T1000 (cell line): ENCODE results near the gene SGSH.

ENCODE experiments used
- DNase-seq: peaks from one replicate; lab custom pipeline; 2025; ENCODE audit warnings: mixed read lengths; lab: John Stamatoyannopoulos, UW

Gene SGSH

DNA sequence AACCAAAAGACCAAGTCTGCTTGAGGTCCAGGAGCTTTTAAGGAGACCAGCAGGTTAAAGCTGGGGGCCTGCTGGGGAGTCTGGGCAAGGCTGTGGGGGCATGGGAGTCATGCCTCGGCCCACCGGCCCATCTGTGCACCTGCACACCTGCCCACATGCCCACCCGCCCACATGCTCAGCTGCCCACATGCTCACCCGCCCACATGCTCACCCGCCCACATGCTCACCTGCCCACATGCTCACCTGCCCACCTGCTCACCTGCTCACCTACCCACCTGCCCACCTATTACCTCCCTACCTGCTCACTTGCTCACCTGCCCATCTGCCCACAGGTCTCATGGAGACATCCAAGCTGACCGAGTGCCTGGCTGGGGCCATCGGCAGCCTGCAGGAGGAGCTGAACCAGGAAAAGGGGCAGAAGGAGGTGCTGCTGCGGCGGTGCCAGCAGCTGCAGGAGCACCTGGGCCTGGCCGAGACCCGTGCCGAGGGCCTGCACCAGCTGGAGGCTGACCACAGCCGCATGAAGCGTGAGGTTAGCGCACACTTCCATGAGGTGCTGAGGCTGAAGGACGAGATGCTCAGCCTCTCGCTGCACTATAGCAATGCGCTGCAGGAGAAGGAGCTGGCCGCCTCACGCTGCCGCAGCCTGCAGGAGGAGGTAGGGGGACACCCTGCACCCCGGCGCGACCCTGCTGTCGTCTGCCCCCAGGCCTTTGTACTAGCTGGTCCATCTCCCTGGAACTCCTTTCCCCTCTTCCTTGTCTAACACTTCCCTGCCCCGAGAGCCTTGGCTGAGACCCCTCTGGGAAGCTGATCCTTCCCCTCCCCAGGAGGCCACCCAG lies 36.3 kb downstream of the SGSH start:
- no peak for DNase-seq

DNA sequence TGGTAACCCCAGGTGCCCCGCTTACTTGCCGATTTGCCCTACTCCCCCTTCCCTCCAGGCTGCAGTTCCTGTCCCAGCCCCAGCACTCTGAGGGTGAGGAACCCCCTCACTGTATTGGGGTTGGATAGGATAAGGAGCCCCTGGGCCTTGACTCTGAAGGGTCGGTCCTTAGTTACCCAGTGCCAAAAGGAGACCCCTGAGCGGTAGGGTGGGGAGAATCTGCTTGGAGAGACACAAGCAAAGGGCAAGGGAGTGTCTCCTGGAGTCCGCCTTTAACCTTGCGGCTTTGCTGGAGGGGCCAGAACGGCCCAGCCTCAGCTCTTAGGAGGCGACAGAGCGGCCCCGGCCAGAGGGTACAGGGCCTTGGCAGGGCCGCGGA lies 37.3 kb downstream of the SGSH start:
- no peak for DNase-seq

DNA sequence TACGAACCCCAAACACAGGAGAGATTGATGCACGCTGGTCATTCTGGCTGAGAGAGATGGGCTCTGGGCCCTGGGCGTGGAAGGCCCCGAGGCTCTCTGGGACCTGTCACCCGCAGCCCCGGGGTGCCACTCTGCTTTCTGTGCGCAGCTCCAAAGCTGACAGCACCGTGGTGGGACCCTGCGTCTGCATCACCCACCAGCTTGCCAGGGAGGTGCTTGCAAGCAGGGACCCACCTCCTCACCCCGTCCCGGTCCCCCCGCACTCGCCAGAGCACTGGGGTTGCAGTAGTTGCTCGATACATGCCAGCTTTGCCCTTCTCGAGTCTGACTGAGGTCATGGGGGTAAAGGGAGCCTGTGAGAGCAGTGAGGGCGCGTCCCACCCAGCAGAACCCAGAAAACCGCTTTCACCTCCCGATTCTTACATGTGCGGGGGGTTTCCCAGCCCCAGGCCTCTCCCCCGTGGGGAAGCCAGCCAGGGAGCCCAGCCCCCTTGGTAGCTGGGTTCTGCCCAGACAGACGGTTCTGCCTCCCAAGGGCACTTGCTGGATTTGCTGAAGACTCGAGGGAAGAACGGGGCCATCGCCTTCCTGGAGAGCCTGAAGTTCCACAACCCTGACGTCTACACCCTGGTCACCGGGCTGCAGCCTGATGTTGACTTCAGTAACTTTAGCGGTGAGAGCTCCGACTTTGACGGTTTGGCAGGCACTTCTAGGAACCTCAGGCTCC lies 37.9 kb downstream of the SGSH start:
- DNase-seq = no peak

DNA sequence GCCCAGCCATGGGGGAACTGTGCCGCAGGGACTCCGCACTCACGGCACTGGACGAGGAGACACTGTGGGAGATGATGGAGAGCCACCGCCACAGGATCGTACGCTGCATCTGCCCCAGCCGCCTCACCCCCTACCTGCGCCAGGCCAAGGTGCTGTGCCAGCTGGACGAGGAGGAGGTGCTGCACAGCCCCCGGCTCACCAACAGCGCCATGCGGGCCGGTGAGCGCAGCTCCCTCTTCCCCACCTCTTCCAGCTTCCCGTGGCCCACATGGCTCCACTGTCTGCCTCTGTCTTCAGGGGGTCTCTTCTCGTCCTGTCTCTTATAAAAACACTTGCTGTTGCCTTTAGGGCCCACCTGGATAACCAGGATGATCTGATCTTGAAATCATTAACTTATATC lies 38.7 kb downstream of the SGSH start:
- no peak for DNase-seq

DNA sequence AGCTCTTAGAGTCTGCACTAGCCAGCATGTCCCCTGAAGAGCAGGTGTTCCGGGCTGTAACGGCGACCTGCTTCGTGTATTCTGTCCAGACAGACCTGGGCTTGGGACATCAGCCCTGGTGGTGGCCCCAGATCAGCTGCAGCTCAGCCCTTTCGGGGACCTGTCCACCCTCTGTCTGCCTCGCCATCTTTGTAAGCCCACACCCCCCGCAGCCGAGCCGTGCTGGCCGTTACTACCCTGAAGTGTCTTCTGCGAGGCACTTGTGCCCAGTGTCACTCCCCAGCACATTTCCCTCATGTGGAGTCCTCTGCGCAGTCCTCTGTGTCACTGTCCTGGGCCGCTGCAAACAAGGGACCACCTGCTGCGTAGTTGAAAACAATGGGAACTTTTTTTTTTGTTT lies 39.9 kb downstream of the SGSH start:
- DNase-seq = no peak

DNA sequence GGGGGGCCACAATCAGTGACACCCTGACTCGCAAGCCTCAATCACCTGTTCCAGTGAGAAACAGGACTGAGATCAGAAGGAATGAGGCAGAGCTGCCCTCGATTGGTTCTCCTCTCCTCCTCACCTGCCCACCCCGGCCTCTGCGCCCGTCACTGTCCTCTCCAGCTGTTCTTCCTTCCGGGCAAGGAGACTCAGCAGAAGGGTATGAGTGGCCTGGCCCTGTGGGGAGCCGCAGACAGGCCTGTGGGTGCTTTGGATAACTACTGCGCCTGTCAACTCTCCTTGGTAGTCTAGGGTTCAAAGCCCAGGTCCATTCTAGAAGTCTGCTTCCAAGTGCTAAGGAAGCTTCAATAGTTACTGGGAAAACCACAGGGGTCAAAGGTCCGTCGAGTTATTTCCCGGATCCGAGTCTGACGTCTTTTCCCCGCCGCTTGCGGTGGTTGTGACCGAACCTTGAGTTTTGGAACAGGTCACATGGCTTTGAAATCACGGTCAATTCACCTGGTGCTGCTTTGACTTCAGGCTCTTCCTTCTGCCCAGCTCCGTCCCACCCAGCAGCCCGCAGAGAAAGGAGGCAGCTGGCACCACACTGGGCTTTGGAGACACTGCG lies 42.0 kb downstream of the SGSH start:
- DNase-seq = no peak

DNA sequence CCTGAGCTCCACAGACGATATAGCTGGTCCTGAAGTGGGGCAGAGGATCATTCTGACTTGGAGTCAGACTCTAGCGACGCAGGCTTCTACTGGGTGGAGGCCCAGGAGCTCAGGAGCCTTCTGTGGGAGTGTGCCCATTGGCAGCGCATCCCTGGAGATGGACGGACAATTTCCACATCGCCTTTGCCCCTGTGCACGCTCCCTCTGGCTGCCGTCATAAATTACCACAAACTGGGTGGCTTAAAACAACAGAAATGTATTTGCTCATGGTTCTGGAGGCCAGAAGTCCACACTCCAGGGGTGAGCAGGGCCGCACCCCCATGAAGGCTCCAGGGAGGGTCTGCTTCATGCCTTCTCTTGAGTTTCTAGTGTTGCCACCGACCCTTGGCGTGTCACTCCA lies 43.4 kb downstream of the SGSH start:
- DNase-seq = no peak

DNA sequence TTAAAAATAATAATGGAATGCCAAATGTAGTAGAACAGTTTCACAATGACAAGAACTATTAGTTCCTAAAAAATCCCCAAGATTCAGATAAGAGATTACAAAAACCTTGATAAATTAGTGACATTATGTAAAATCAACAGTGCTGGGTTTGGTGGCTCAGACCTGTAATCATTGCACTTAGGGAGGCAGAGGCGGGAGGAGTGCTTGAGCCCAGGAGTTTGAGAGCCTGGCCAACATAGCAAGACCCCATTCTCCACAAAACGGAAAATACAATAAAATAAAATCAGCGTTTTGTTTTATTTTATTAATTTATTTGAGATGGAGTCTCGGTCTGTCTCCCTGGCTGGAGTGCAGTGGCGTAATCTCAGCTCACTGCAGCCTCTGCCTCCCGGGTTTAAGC lies 46.2 kb downstream of the SGSH start:
- DNase-seq = no peak

DNA sequence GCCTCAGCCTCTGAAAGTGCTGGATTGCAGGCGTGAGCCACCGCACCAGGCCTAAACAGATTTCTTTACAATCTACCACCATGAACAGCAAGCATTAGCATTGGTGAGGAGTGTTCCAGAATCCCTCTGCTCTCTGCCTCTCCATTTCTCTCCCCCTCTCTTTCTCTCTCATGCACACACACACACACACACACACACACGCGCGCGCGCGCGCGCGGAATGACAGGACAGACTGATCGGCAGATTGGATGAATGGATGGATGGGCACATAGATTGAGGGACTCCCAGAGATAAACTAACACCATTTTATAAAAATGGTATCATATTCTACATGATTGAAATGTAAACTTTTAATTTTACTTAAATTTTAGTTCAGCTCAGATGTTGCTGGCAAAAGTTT lies 47.0 kb downstream of the SGSH start:
- no peak for DNase-seq

DNA sequence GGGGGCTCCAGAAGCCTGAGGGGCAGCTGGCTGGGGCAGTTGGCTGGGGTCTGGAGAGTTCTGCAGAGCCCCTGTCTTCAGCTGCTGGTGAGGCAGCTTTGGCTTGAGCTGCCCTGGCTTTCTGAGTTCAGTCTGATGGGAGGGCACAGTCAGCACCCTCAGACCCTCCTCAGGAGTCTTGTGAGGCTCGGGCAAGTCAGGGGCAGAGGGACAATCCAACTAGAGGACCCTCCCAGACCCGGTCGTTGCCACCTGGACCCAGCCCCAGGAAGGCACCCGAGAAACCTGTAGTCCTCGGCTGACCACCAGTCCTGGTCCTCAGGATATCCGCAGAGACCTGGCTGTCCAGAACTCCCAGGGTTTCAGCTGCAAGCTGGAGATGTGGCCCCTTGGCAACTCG lies 48.5 kb downstream of the SGSH start:
- DNase-seq = no peak

DNA sequence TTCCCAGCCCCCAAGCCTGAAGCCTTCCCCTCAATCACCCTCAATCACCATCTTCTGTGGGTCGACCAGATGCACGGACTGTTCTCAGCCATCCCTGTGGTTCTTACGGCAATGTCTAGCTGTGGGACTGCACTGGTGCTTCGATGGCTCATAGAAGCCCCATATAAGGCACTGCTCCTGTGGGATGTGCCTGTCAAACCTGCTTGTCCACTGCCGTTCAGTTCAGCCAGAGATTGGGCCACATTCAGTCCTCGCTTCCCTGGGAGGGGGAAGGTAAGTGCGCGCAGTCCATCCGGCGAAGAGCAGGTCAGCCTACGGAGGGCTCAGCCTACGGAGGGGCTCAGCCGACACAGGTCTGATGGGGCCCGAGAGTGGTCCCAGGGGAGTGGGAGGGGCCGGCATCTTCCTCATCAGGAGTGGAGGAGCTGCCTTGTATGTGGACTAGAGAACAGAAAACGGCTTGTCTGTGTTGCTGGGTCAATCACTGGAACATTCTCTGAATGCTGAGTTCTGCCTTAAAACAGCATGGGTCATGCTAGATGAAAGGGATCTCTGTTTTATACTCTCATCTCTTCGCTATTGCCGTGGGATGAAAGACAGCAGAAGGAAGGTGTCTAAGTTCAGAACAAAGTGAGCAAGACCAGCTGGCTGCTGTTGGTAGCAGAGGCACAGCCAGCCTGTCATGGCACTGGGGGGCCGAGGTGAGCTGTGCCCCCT lies 50.2 kb downstream of the SGSH start, which contains the start of gene CARD14:
Gene CARD14, plus strand, starts transcription at position 247 of the 717 bp plus-strand sequence. CDS start 11,409 bp downstream, outside the sequence.
- DNase-seq = no peak

DNA sequence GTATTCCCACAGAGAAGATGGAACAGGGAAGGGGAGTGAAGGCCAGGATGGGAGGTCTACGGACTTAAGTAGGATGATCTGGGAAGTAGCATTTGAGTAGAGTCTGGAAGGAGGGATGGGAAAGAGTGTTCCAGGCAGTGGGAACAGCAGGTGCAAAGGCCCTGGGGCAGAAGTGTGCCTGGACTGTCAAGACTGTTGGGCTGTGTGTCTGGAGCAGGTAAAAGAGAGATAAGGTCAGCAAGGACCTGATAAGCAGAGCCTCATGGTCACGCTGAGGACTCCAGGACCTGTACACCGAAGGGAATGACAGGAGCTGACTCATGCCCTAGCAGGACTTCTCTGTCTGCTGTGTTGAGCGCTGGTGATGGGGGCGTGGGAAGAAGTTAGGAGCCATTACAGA lies 51.0 kb downstream of the SGSH start:
- DNase-seq = no peak

DNA sequence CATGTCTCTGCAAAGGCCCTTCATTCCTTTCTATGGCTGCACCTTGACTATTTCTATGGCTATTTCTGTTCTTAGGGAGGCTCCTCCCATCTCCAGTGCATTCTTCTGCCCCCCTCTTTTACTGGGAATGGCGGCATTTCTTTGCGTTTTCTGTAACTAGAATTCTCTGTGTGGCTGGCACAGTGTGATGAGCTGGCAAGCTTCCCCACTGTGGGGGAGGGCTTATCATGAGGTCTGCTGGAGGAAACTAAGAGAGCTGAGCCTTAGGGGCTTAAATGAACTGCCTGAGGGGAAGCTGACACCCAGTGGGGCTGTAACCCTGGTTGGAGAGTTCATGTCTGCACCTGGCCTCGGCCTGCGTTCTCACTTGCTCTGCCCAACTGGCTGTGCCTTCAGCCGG lies 51.8 kb downstream of the SGSH start:
- no peak for DNase-seq

DNA sequence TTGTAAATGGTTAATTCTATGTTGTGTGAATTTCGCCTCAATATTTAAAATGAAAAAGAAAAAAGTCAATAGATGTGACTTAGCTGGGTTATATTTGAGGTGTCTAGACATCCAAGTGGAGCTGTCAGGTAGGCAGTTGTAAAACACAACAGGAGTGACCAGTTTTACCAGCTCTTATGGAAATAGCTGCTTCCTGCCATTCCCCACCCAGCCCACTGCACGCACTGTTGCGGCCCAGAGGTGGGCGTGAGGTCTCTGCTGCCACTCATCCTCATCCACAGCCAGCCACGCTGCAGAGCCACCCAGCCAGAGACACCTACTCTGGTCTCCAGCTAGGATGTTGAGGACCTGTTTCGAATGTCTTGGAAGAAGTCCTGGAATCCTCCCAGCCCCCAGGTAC lies 53.7 kb downstream of the SGSH start:
- no peak for DNase-seq

DNA sequence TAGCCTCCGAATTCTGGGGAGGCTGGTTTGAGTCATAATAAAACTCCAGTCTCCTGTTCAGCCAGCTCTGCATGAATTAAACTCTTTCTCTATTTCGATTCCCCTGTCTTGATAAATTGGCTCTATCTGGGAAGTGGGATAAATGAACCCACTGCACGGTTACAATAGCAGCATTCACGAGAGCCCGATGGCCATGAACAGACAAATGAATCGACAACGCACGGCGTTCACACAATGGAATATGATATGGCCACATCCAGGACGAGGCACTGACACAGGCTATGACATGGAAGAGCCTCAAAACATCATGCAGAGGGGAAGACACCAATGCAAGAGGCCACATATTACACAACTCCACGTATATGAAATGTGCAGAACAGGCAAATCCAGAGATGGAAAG lies 55.9 kb downstream of the SGSH start:
- DNase-seq = no peak

DNA sequence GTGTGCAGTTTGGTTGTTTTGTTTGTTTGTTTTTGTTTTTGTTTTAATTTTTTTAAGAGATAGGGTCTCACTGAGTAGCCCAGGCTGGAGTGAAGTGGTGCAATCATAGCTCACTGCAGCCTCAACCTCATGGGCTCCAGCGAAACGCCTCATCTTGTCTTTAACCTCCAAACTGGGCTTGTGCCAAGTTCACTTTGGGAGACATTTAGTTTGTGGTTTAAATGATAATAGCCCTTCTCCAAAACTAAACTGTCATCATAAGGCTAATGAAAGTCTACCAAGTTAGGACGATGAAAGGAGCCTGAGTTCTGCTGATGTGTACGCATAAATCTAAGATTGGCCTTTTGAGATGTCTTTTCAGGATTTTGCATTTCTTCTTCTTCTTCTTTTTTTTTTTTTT lies 56.8 kb downstream of the SGSH start:
- DNase-seq = no peak

DNA sequence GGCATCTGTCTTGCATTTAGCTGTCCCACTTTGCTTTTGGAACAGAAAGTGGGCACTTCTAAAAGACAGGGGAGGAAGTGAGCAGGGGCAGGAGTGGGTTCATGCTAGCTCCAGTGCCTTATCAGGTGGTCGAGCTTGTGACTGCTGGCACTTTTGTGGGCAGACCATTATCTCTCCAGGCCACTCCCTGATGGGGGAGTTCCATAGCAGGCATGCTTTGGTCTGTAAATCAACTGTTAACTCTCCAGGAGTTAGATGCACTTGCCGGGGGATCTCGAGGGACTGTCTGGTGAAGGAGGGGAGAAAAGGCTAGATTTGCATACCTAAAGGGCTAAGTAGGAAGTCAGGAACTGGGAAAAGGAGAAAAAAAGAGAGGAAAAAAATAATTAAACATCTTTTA lies 59.6 kb downstream of the SGSH start:
- DNase-seq = no peak
